GM23248 (cell line): ENCODE measurements around the gene NACC1.

Source experiments
- EZH2 ChIP-seq: fragments of 200-600 bp; sonication (generic); IDR thresholded peaks from 2 replicates; pipeline ENCODE4 v1.6.1; 2018; ENCODE audit warnings: antibody characterized with exemption, mild to moderate bottlenecking; ENCODE audit not compliant: insufficient read depth, poor library complexity, severe bottlenecking
- EZH2phosphoT487 ChIP-seq: fragments of 200-600 bp; sonication (generic); IDR thresholded peaks from 2 replicates; pipeline ENCODE4 v1.6.1; 2018; ENCODE audit warnings: antibody characterized with exemption, moderate library complexity, mild to moderate bottlenecking, low read depth; ENCODE audit not compliant: insufficient read depth

- TF ChIP-seq EZH2phosphoT487 (no peak), EZH2 (no peak)
Measured at GRCh38 chr19:13154241-13154778, 36.2 kb downstream of the NACC1 start.
